ENCODE data around the gene LRRC25.

- TF ChIP-seq EGR1 (IDR thresholded peaks at IDR 0.05) (no peak), RAD21 (IDR thresholded peaks at IDR 0.05; ENCODE audit: low read depth) (no peak)
Observed at GRCh38 chr19:18368504-18369222, 28.8 kb downstream of the LRRC25 start.

Data from Ishikawa (cell line).